GM23338 (cell line): ENCODE data around the gene TYW5.

Source experiments
- CREB1 ChIP-seq: fragments of 250-450 bp; sonication (Bioruptor Pico); IDR thresholded peaks from 2 replicates; pipeline ENCODE4 v1.5.0; 2020; ENCODE audit warnings: low read depth, mild to moderate bottlenecking, moderate library complexity
- CTCF ChIP-seq, 2 experiments: fragments of 200-600 bp in 1 of 2; sonication (generic) in 1 of 2; conservative IDR thresholded peaks; 2 replicates each; pipeline versions ENCODE4 v1.5.1 to v1.6.1; 2016 to 2017; ENCODE audit warnings: antibody characterized with exemption in 2 of 2, low read depth in 2 of 2, mild to moderate bottlenecking in 2 of 2, moderate library complexity in 1 of 2
- ETS1 ChIP-seq: IDR thresholded peaks from 2 replicates; pipeline ENCODE4 v1.6.1; 2016; ENCODE audit warnings: antibody characterized with exemption
- EZH2 ChIP-seq: fragments of 200-600 bp; sonication (generic); IDR thresholded peaks from one replicate; pipeline ENCODE4 v1.8.0; 2017; ENCODE audit warnings: antibody characterized with exemption, mild to moderate bottlenecking, low read depth; ENCODE audit not compliant: unreplicated experiment
- EZH2phosphoT487 ChIP-seq: fragments of 200-600 bp; sonication (generic); IDR thresholded peaks from one replicate; pipeline ENCODE4 v1.8.1; 2018; ENCODE audit warnings: antibody characterized with exemption; ENCODE audit not compliant: unreplicated experiment
- POLR2AphosphoS5 ChIP-seq: IDR thresholded peaks from 2 replicates; pipeline ENCODE4 v1.6.1; 2016; ENCODE audit warnings: antibody characterized with exemption, low read depth
- REST ChIP-seq: IDR thresholded peaks from one replicate; pipeline ENCODE4 v1.6.1; 2018; ENCODE audit warnings: antibody characterized with exemption; ENCODE audit not compliant: unreplicated experiment
- ZNF331 ChIP-seq: fragments of 250-450 bp; sonication (Bioruptor Pico); IDR thresholded peaks from 2 replicates; pipeline ENCODE4 v1.5.0; 2020; ENCODE audit warnings: low read depth, mild to moderate bottlenecking, moderate library complexity
- ZNF462 ChIP-seq: fragments of 250-450 bp; sonication (Bioruptor Pico); IDR thresholded peaks from 2 replicates; pipeline ENCODE4 v1.5.0; 2020; ENCODE audit warnings: mild to moderate bottlenecking, moderate library complexity

GRCh38 chr2:199922856-199923255 lies 32.4 kb downstream of the TYW5 start:
- TF ChIP-seq EZH2phosphoT487: no peak
- no peak for TF ChIP-seq CTCF (conservative IDR thresholded peaks at IDR 0.05; ENCODE audit: low read depth in 2 of 2)
- TF ChIP-seq REST: no peak
- TF ChIP-seq EZH2: no peak
- TF ChIP-seq CREB1 (CRISPR knock-in tag): no peak
- TF ChIP-seq ETS1: no peak
- TF ChIP-seq ZNF462 (CRISPR knock-in tag): no peak
- no peak for TF ChIP-seq POLR2AphosphoS5
- TF ChIP-seq ZNF331 (CRISPR knock-in tag): no peak
